GM18951 (cell line): ENCODE data around the gene NFATC1.

Experiments used
- POLR2A ChIP-seq: IDR thresholded peaks from 4 replicates; pipeline ENCODE4 v1.6.1; 2011; ENCODE audit warnings: mild to moderate bottlenecking; ENCODE audit not compliant: insufficient read length, insufficient read depth; ENCODE audit errors: extremely low read depth
- in situ Hi-C: fragments of 300-500 bp; cut with MboI; formaldehyde crosslinking; loops from one replicate; pipeline ENCODE4 v1.12.0; 2022; ENCODE audit warnings: low sequenced_read_pairs, mixed read lengths, inconsistent platforms; ENCODE audit not compliant: unreplicated experiment

NFATC1 gene

DNA sequence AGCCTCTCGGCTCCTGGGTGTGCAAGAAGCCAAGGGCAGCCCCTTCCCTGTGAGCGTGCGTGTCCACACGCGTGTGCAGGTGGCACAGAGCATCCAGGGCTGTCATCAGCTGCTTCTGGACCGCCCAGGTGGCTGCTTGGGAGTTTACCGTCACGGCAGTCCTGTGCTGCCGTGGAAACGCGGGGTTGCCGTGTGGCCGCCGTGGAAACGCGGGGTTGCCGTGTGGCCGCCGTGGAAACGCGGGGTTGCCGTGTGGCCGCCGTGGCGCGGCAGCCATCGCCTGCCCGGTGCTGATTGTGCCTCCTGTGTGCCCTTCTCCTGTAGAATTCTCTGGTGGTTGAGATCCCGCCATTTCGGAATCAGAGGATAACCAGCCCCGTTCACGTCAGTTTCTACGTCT lies 71.4 kb downstream of the NFATC1 start:
- in situ Hi-C loops, result no loop called here
- no peak for TF ChIP-seq POLR2A

DNA sequence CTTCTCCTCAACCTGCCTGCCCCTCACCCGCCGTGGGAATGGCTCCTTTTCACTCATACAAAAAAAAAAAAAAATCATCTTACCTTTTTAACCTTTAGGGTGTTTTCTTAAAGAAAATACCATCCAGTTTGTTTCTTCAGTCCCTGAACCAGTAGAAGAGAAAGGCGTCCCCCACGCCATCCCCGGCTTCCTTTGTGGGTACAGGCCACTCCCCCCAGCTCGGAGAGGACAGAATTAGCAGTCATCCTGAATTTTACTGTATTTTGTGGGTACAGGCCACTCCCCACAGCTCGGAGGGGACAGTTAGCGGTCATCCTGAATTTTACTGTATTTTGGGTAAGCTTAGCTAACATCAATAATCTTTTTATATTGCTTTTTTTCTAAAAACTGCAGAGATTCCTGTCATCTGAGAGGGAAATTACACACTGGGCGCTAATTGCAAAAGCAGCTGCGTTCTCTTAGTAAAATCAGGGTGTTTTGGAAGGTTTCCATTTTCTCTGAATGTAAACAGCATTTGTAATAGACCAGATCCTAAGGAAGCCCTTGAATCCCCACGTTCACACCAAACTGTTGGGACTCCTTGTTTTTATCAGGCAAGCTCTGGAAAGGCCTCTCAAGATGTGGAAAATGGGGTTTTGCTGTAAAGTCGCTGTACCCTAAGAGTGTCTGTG lies 72.5 kb downstream of the NFATC1 start:
- no peak for TF ChIP-seq POLR2A
- in situ Hi-C loops, result no loop called here

DNA sequence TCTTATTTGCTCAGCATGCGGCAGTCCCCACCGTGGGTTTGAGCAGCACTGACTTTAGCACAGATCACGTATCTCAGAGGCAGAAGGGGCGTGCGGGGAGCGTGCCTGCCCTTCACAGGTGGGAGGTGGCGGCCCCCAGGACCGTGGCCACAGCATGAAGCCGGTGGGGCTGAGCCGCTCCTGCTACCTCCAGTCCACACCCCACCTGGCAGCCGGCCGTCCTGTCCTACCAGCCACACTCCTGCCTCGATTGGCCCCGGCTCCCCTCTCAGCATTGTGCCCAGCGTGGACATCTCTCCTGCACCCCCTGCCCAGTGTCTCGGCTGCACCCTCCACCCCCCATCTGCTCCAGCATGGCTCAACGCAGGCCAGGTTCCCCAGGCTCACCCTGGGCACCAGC lies 73.6 kb downstream of the NFATC1 start:
- TF ChIP-seq POLR2A, result no peak

DNA sequence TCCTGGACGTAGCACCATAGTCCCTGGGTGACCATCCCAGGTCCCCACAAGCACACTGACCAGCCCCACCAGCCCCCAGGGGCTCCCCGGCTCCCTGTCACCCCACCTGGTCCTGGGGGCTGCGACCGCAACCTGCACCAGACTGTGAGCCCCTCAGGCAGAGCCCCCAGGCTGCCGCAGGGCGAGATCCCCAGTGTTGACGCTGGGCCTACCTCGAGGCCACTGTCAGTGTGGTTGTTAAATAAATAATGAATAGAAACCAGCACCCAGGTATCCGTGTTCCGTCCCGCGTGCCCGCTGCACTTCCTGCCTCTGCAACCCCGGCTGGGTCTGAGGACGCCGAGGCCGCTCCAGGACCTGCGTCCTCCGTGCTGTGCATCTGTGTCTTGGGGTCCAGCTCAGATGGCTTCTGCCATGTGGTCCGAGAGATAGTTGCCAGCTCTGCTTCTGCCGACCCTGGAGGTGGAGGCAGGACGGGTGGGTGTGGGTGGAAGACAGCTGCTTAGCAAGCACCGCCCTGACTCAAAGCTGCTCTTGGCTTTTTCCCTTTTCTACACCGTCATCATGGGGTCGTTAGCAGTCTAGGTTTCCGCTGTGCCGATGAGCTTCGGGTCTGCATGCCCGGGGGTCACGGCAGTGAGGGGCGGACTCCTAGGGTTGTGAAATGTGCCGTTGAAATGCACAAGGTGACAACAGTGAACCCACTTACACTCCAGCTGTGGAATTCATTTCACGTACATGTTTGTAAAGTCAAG lies 74.2 kb downstream of the NFATC1 start:
- no peak for TF ChIP-seq POLR2A
- in situ Hi-C loops, result no loop called here

More for the DNA sequence above, 73.6 kb downstream of the NFATC1 start:
- in situ Hi-C loops, result no loop called here

DNA sequence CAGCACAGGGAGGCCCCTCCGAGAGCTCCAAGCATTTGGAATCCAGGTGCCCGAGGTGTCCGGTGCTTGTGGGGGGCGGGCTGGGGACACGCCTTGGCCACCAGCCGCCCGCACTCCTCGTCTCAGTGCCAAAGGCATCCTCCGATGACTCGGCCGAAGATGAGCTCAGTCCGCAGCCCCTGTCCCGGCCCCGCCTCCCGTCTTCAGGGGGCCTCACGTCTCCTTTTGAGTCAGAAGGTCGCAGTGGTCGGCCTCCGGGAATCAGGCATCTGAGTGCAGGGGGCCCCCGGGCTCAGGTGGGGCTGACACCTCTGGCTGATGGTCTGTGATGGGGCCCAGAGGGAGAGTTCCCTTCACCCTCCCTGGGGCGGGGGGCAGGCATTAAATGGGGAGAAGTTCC lies 74.8 kb downstream of the NFATC1 start:
- TF ChIP-seq POLR2A, result no peak
- in situ Hi-C loops, result no loop called here

DNA sequence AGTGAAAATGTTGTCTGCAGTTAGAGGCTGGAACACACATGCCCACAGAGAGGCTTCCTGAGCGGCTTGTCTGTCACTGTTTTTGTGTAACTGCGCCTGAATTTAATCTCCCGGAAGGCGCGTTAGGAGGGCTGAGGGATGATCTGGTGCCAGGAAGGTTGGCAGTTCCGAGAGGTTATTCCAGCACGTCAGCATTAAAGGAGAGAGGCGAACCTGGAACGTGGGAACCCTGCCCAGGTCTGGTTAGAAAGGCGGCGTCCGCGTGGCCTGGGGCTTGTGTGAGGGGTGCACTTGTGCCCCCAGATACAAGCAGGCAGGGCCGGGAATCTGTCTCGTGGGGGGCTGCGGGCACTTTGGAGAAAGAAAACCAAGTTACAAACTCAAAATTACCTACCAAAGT lies 75.3 kb downstream of the NFATC1 start:
- no peak for TF ChIP-seq POLR2A
- in situ Hi-C loops, result no loop called here

DNA sequence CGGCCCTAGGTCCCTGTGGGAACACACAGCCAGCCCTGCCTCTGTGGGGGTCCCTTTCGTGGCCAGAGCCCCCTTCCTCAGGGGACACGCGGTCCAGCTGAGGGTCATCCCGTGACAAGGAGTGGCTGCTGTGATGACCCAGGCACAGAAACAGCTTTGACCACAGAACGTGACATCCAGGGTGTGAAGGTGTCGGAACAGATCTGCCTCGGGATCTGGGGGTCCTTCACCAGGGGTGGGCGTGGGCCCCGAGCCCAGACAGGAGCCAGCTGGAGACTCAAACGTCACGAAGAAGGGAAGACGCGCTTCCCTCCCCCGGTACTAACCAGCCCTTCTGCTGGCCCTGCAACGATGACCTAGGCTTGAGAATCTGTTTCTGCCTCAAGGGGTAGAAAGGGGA lies 75.9 kb downstream of the NFATC1 start:
- in situ Hi-C loops, result no loop called here
- no peak for TF ChIP-seq POLR2A

DNA sequence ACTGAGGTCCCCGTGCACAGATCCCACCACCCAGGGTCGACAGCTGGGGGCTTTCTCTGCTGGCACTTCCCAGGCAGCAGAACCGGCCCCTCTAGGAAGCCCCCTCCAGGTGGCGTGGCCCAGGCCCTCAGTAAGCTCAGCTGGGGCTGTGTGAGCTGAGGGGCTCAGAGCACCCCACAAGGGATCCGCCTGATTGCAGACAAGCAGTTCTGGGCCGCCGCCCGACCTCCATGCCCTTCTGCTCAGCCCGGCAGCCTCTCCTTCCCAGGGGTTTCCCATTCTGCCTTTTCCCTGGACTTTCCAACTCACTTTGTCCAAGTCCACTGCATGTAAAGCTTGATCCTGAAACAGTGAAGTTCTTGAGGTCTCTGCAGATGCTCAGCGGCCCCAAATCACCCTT lies 76.4 kb downstream of the NFATC1 start:
- in situ Hi-C loops, result no loop called here
- no peak for TF ChIP-seq POLR2A

DNA sequence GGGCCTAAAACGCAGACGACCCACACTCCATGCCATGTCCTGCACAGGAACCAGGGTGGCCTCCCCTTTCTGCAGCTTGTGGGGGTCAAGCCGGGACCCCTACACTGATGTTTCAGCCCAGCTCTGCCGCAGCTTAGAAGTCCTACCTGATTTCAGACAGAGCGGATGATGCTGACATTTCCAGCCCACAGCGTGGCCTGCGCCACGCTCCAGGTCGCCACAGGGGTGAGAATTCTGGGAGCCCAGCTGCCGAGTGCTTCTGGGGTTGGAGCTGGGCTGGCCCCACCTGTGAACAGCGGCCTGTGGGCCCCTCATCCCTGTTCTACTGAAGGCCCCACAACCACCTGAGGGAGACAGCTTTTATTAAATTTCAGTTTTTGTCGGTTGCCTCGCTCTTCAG lies 77.2 kb downstream of the NFATC1 start:
- TF ChIP-seq POLR2A, result no peak
- in situ Hi-C loops, result no loop called here

DNA sequence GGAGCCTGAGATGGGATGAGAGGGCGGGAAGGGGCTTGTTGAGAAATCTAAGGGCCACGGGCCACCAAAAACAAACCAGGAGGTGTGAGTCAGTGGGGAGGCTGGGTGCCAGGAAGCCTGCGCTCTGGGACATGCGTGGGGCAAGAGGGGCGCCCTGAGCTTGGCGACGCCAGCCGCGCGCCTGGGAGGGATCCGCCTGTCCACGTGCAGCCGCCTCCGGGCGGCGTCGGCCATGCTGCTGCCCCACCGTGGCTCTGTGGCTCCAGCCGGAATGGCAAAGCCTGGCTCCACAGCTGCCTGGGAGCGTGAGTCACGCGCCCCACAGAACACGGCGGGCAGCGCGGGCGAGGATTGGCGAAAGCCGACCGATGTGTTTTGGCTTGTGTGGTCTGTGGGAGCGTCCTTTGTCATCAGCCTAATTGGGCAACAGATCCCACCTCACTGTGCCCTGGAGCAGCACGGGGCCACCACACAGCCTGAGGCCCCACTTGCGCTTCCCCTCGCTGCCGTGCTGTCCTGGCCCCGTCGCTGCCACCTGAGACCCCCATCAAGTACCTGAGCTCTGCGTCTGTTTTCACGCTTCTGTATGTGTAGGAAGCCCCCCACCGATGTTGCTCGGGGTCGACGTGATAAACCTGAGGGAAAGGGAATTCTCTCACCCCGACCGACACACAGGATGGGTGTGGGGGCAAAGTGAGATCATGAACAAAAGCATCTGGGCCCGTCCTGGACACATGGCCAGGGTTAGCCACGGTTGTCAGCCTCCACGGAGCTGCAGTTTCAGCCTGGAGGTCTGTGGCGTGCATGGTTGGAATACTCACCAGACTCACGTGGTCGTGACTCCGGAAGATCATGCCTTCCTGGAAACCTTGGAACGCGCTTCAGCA lies 80.5 kb downstream of the NFATC1 start:
- in situ Hi-C loops, result no loop called here

DNA sequence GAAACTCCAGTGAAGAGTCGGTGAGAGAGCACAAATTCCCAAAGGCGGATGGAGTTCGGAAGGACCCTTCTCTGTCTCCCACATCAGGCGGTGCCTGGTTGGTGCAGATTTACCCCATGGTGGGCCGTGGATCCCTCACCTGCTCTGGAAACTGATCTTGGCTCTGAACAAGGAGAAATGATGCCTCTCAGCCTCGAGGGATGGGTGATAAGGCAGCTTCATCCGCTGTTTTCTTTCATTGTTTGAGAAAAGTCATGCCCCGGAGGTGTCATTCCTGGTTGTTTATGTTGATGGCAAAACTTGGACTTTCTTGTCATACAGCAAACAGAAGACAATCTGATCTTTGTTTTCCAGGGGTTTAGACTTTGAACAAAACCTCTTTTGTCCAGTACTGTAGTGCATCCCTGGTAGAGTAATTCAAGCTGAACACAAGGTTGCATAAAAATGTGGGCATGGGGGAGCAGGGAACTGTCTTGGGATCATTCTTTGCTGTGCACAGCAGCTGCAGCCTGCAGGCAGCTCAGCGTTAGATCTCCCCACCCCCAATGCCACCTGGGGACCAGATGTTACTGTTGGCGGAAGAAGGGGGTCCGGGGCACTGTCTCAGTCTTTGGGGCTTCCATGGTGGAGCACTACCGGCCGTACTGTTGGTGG lies 81.3 kb downstream of the NFATC1 start:
- no peak for TF ChIP-seq POLR2A
- in situ Hi-C loops, result no loop called here

More for the DNA sequence above, 80.5 kb downstream of the NFATC1 start:
- no peak for TF ChIP-seq POLR2A

DNA sequence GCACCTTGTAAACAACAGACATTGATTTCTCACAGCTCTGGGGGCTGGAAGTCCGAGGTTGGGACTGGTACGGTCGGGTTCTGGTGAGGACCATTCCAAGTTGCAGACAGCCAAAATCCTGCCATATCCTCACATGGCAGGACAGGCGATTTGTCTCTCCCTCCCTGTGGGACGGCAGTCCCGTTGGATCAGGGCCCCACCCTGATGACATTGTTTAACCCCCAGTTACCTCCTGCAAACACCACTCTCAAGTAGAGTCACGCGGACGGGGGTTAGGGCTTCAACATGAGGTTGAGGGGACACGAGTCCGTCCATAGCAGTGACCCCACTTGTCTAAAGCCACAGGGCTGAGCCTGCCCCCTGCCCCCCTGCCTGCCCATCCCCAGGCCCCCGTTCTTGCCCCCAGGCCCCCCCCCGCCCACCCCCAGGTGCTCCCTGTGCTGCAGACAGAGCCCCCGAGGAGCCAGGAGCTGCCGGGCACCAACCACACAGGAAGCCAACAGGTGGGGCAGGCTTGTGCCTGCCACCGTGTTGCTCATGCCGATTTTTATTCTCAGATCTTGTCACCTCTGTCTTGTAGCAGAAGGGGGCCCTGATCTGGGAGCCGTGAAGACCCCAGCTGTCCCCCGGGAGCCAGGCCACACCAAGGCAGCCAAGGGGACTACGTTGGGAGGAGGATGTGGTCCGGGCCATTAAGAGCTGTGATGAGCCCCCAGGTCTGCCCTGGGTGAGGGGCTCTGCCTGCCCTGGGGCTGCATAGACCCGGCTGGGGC lies 82.2 kb downstream of the NFATC1 start:
- in situ Hi-C loops, result no loop called here
- no peak for TF ChIP-seq POLR2A

DNA sequence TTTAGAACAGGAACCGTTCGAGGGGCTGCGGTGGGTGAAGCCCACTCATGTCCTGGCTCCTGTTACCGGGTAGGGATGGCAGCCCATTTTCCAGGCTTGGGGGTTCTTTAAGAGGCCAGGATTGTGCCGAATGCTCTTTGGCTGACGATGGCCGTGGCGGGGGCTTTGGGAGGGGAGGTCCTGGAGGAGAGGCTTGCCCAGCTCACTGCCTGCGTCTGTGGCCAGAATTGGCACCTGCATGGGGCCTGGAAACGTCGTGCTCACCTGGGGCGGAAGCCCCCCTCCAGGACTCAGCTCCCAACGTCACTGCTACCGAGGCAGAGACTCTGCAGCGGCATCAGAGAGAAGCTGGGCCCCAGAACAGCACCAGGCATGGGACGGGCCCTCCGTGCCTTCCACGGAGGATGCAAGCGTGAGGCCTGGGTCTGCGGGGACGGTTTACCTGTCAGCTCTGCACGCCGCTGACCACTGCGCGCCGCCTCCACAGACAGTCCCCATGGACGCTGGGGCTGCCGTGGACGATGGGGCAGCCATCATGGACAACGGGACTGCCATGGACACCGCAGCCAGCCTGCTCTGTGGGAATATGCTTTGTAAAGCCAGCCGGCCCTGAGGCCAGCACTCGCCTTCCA lies 82.9 kb downstream of the NFATC1 start:
- no peak for TF ChIP-seq POLR2A
- in situ Hi-C loops, result no loop called here
